RWPE2 (cell line): ENCODE measurements around the gene SNRNP35.

Experiments used
- ATAC-seq: fragments of 200-7000 bp; cut with Tn5 transposase; 3 replicates; pipeline ENCODE4 v1.9.1; 2021; ENCODE audit warnings: low read depth
- DNase-seq: peaks from one replicate; pipeline ENCODE4 v3.0.0-alpha.2; 2020; ENCODE audit warnings: low spot score
- H3K27ac ChIP-seq: fragments of 450-650 bp; 2 replicates; pipeline ENCODE4 v1.5.1; 2017; ENCODE audit warnings: mild to moderate bottlenecking; ENCODE audit not compliant: poor library complexity, severe bottlenecking
- H3K27me3 ChIP-seq: fragments of 250-450 bp; sonication (Bioruptor Pico); 2 replicates; pipeline ENCODE4 v1.5.1; 2021; ENCODE audit warnings: mild to moderate bottlenecking, moderate library complexity; ENCODE audit not compliant: insufficient read depth, poor library complexity, severe bottlenecking
- H3K36me3 ChIP-seq: fragments of 250-450 bp; sonication (Bioruptor Pico); 2 replicates; pipeline ENCODE4 v1.5.1; 2020; ENCODE audit warnings: low read depth, mild to moderate bottlenecking, moderate library complexity
- H3K4me1 ChIP-seq: fragments of 250-450 bp; sonication (Bioruptor Pico); 2 replicates; pipeline ENCODE4 v1.5.1; 2021; ENCODE audit warnings: mild to moderate bottlenecking, moderate library complexity; ENCODE audit not compliant: insufficient read depth, poor library complexity, severe bottlenecking
- H3K4me3 ChIP-seq: fragments of 250-450 bp; sonication (Bioruptor Pico); 2 replicates; pipeline ENCODE4 v1.5.1; 2021; ENCODE audit warnings: mild to moderate bottlenecking, moderate library complexity; ENCODE audit not compliant: severe bottlenecking
- H3K9me3 ChIP-seq: fragments of 250-450 bp; sonication (Bioruptor Pico); 2 replicates; pipeline ENCODE4 v1.5.1; 2021; ENCODE audit warnings: mild to moderate bottlenecking, moderate library complexity; ENCODE audit not compliant: severe bottlenecking
- CTCF ChIP-seq: fragments of 450-650 bp; IDR thresholded peaks from one replicate; pipeline ENCODE4 v1.5.1; 2017; ENCODE audit warnings: mild to moderate bottlenecking, moderate library complexity; ENCODE audit not compliant: poor library complexity, severe bottlenecking

SNRNP35 gene

GRCh38 chr12:123498126-123498825, 40.3 kb downstream of the SNRNP35 start:
- Histone ChIP-seq H3K4me1 (no peaks in the 10 kb centered on the region), H3K27ac (no peak overlapping the region), H3K27me3 (no peaks in the 10 kb centered on the region), H3K36me3 (peaks cover 18% of the 10 kb centered on the region; the same call in 1 of the 2 replicates), H3K9me3 (no peaks in the 10 kb centered on the region), H3K4me3 (no peak overlapping the region)
- no peak for TF ChIP-seq CTCF
- no peak for DNase-seq
- ATAC-seq = no peak

- no peak for DNase-seq
- no peak for TF ChIP-seq CTCF
These were observed 41.4 kb downstream of the SNRNP35 start for GRCh38 chr12:123499332-123499731.

GRCh38 chr12:123502163-123502704, 44.3 kb downstream of the SNRNP35 start:
- no peaks in the 10 kb centered on the region for H3K9me3 ChIP-seq
- TF ChIP-seq CTCF = no peak
- H3K27ac ChIP-seq = no peak overlapping the region
- H3K36me3 ChIP-seq = peaks cover 18% of the 10 kb centered on the region
- ATAC-seq (no peak), DNase-seq (no peak)
- H3K4me3 ChIP-seq = no peak overlapping the region
- H3K27me3 ChIP-seq = no peaks in the 10 kb centered on the region
- no peaks in the 10 kb centered on the region for H3K4me1 ChIP-seq

More at GRCh38 chr12:123499332-123499731, 41.4 kb downstream of the SNRNP35 start:
- H3K27ac ChIP-seq = no peak overlapping the region
- no peak for ATAC-seq
- peaks cover 18% of the 10 kb centered on the region; the same call in 1 of the 2 replicates for H3K36me3 ChIP-seq
- H3K4me3 ChIP-seq = no peak overlapping the region
- H3K27me3 ChIP-seq = no peaks in the 10 kb centered on the region
- no peaks in the 10 kb centered on the region for H3K9me3 ChIP-seq
- no peaks in the 10 kb centered on the region for H3K4me1 ChIP-seq

- TF ChIP-seq CTCF = no peak
- Histone ChIP-seq H3K9me3 (no peaks in the 10 kb centered on the region), H3K4me1 (peaks cover 9% of the 10 kb centered on the region), H3K27ac (no peak overlapping the region), H3K27me3 (no peaks in the 10 kb centered on the region), H3K36me3 (peaks cover 11% of the 10 kb centered on the region), H3K4me3 (no peak overlapping the region)
- DNase-seq (no peak), ATAC-seq (no peak)
These were observed 48.3 kb downstream of the SNRNP35 start for GRCh38 chr12:123506059-123506842.
